ENCODE data around the gene ASGR2. TPM values are rescaled to one million over a fixed set of nuclear protein-coding genes. Genes with fewer than 3 reads are reported as not detected.

ASGR2 gene
- total RNA-seq, 4 donors from 2014 or later = 1.6 to 2.2 TPM; not detected in 2

DNA sequence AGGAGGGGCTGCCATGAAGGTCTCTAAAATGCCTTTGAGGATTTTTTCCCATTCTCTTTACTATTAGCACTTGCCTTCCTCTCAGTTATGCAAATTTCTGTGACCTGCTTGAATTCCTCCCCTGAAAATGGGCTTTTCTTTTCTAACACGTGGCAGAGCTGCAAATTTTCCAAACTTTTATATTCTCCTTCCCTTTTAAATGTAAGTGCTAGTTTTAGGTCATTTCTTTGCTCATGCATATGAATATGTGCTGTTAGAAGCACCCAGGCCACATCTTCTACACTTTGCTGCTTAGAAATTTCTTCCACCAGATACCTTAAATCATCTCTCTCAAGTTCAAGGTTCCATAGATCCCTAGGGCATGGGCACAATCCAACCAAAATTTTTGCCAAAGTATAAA, 46.4 kb downstream of the ASGR2 start:
- H3K36me3 ChIP-seq = no peaks in the 10 kb centered on the region
- no peak for TF ChIP-seq POLR2A (IDR thresholded peaks at IDR 0.05)
- TF ChIP-seq, protein P1, sequence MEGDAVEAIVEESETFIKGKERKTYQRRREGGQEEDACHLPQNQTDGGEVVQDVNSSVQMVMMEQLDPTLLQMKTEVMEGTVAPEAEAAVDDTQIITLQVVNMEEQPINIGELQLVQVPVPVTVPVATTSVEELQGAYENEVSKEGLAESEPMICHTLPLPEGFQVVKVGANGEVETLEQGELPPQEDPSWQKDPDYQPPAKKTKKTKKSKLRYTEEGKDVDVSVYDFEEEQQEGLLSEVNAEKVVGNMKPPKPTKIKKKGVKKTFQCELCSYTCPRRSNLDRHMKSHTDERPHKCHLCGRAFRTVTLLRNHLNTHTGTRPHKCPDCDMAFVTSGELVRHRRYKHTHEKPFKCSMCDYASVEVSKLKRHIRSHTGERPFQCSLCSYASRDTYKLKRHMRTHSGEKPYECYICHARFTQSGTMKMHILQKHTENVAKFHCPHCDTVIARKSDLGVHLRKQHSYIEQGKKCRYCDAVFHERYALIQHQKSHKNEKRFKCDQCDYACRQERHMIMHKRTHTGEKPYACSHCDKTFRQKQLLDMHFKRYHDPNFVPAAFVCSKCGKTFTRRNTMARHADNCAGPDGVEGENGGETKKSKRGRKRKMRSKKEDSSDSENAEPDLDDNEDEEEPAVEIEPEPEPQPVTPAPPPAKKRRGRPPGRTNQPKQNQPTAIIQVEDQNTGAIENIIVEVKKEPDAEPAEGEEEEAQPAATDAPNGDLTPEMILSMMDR (IDR thresholded peaks at IDR 0.05 in 4 of 5, conservative IDR thresholded peaks at IDR 0.05 in 1 of 5) = no peak

DNA sequence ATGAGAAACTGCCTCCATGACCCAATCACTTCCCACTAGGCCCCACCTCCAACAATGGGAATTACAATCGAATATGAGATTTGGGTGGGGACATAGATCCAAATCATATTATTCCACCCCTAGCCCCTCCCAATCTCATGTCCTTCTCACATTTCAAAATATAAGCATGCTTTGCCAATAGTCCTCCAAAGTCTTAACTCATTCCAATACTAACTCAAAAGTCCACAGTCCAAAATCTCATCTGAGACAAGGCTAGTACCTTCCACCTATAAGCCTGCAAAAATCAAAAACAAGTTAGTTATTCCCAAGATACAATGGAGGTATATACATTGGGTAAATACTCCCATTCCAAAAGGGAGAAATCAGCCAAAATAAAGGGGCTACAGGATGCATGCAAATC, 47.4 kb downstream of the ASGR2 start:
- H3K27me3 ChIP-seq = no peaks in the 10 kb centered on the region
- no peak for DNase-seq
- no peak overlapping the region for H3K27ac ChIP-seq
- H3K4me3 ChIP-seq = no peak overlapping the region
- H3K4me1 ChIP-seq = no peaks in the 10 kb centered on the region
- in situ Hi-C loops (cut with MboI; ENCODE audit: low sequenced_read_pairs in 4 of 4) = no loop called here
- ATAC-seq = no peak
- TF ChIP-seq, protein P1 (IDR thresholded peaks at IDR 0.05 in 4 of 5, conservative IDR thresholded peaks at IDR 0.05 in 1 of 5) = no peak
- TF ChIP-seq POLR2A (IDR thresholded peaks at IDR 0.05) = no peak
- intact Hi-C loops (cut with DNase I; ENCODE audit: low total_unique reads) = no loop called here
- no peaks in the 10 kb centered on the region for H3K9me3 ChIP-seq
- H3K36me3 ChIP-seq = no peaks in the 10 kb centered on the region

More for the DNA sequence above, 46.4 kb downstream of the ASGR2 start:
- intact Hi-C loops (cut with DNase I; ENCODE audit: low total_unique reads) = no loop called here
- Histone ChIP-seq H3K4me3 (no peak overlapping the region), H3K4me1 (no peaks in the 10 kb centered on the region), H3K9me3 (no peaks in the 10 kb centered on the region), H3K27ac (no peak overlapping the region), H3K27me3 (no peaks in the 10 kb centered on the region)
- DNase-seq = no peak
- ATAC-seq = no peak
- in situ Hi-C loops (cut with MboI; ENCODE audit: low sequenced_read_pairs in 4 of 4) = no loop called here

DNA sequence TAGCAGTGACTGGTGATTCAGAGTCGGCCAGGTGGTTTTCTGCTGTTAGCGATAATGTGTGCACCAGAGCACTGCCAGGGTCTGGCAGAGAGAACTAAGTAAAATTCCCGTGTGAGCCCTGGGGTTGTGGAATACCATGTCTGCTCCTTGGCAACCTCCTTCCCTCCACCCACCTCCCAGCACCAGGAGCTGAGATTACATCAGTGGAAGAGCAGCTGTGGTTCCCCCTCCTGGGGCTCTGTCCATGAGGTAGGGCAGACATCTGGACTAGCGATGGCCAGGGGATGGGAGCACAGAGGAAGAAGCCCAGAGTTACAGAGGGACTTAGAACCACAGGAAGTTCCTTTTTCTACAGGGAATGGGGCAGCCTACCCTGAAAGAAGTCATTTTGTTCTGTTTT, 50.4 kb downstream of the ASGR2 start:
- H3K36me3 ChIP-seq = no peaks in the 10 kb centered on the region
- no peak for ATAC-seq
- no peak for DNase-seq
- intact Hi-C loops (cut with DNase I; ENCODE audit: low total_unique reads) = no loop called here
- H3K27ac ChIP-seq = no peak overlapping the region
- no peaks in the 10 kb centered on the region for H3K4me1 ChIP-seq
- H3K9me3 ChIP-seq = no peaks in the 10 kb centered on the region
- peaks cover 0 to 3% (median 0%) of the 10 kb centered on the region in 3 donors for H3K27me3 ChIP-seq
- TF ChIP-seq, protein P1 (IDR thresholded peaks at IDR 0.05 in 4 of 5, conservative IDR thresholded peaks at IDR 0.05 in 1 of 5) = no peak
- TF ChIP-seq POLR2A (IDR thresholded peaks at IDR 0.05) = no peak
- no peak overlapping the region for H3K4me3 ChIP-seq
- in situ Hi-C loops (cut with MboI; ENCODE audit: low sequenced_read_pairs in 4 of 4) = no loop called here

DNA sequence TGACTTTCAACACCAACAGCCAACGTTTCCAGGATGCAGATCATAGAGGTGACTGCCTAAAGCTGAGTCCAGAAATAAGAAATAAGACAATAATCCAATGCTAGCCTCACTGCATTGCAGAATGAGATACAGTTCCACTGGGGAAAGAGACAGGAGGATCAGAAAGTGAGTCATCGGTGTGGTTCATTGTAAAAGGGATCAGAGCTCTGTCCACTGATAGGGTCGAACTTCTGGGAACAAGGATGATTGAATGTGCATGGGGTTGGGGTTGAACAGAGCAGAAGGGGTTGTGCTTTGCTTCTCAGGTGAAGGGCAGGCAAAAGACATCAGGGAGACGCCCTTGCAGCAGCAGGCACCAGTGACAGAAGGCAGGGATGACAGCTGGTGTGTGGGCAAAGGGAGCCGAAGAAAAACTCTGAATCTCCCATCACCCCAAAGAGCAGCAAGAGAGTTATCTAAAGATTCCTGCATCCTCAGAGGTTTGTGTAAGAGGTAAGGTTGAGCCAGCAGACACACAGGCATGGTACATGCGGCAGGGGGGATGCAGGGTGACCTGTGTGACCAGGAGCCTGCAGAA, 51.0 kb downstream of the ASGR2 start:
- no peak for ATAC-seq
- no peak for DNase-seq
- Histone ChIP-seq H3K27me3 (peaks cover 0 to 3% (median 0%) of the 10 kb centered on the region in 3 donors), H3K9me3 (no peaks in the 10 kb centered on the region), H3K27ac (no peak overlapping the region), H3K4me1 (no peaks in the 10 kb centered on the region), H3K36me3 (no peaks in the 10 kb centered on the region), H3K4me3 (no peak overlapping the region)
- TF ChIP-seq, protein P1 (IDR thresholded peaks at IDR 0.05 in 4 of 5, conservative IDR thresholded peaks at IDR 0.05 in 1 of 5) = no peak
- no peak for TF ChIP-seq POLR2A (IDR thresholded peaks at IDR 0.05)
- in situ Hi-C loops (cut with MboI; ENCODE audit: low sequenced_read_pairs in 4 of 4) = no loop called here
- intact Hi-C loops (cut with DNase I; ENCODE audit: low total_unique reads) = no loop called here
